ENCODE data around the gene DLG1.

DLG1 gene

GRCh38 chr3:197125636-197126035 is 172.8 kb downstream of the DLG1 start:
- no peaks in the 10 kb centered on the region for H3K27me3 ChIP-seq (replicated peaks; ENCODE audit: insufficient read depth, low read length)
- no peaks in the 10 kb centered on the region; the same call in 1 of the 2 replicates for H3K36me3 ChIP-seq (replicated peaks; ENCODE audit: insufficient read depth, low read length)
- no peaks in the 10 kb centered on the region for H3K9me3 ChIP-seq (replicated peaks; ENCODE audit: insufficient read depth, low read length)
- no peak for DNase-seq
- no peak overlapping the region for H3K9ac ChIP-seq (ENCODE audit: low read length)
- no peaks in the 10 kb centered on the region for H3K79me2 ChIP-seq (ENCODE audit: low read length)
- H3K27ac ChIP-seq (ENCODE audit: low read length), result no peak overlapping the region
- H2AFZ ChIP-seq (ENCODE audit: low read length), result no peak overlapping the region
- H3K9me2 ChIP-seq (replicated peaks; ENCODE audit: insufficient read depth, low read length), result no peaks in the 10 kb centered on the region
- H4K20me1 ChIP-seq (ENCODE audit: insufficient read depth, low read length), result no peaks in the 10 kb centered on the region
- TF ChIP-seq EZH2phosphoT487 (IDR thresholded peaks at IDR 0.05; ENCODE audit: low read length) (no peak), CTCF (IDR thresholded peaks at IDR 0.05; ENCODE audit: low read length) (no peak), EZH2 (optimal IDR thresholded peaks at IDR 0.05; ENCODE audit: low read depth, low read length) (no peak)
- H3K4me2 ChIP-seq (ENCODE audit: low read depth, low read length), result no peak overlapping the region
- no peaks in the 10 kb centered on the region for H3K4me1 ChIP-seq (ENCODE audit: low read length)
- H3K4me3 ChIP-seq (ENCODE audit: low read length), result no peak overlapping the region
- H3F3A ChIP-seq (ENCODE audit: insufficient read depth, low read length), result no peaks in the 10 kb centered on the region

GRCh38 chr3:197124713-197125112 is 173.7 kb downstream of the DLG1 start:
- Histone ChIP-seq H3K9me2 (replicated peaks; ENCODE audit: insufficient read depth, low read length) (no peaks in the 10 kb centered on the region), H3K27me3 (replicated peaks; ENCODE audit: insufficient read depth, low read length) (no peaks in the 10 kb centered on the region), H3K27ac (ENCODE audit: low read length) (no peak overlapping the region), H4K20me1 (ENCODE audit: insufficient read depth, low read length) (no peaks in the 10 kb centered on the region), H3K79me2 (ENCODE audit: low read length) (no peaks in the 10 kb centered on the region), H3K4me1 (ENCODE audit: low read length) (no peaks in the 10 kb centered on the region), H3F3A (ENCODE audit: insufficient read depth, low read length) (no peaks in the 10 kb centered on the region), H3K9me3 (replicated peaks; ENCODE audit: insufficient read depth, low read length) (no peaks in the 10 kb centered on the region), H3K4me3 (ENCODE audit: low read length) (no peak overlapping the region), H3K4me2 (ENCODE audit: low read depth, low read length) (no peak overlapping the region), H3K9ac (ENCODE audit: low read length) (no peak overlapping the region), H2AFZ (ENCODE audit: low read length) (no peak overlapping the region), H3K36me3 (replicated peaks; ENCODE audit: insufficient read depth, low read length) (no peaks in the 10 kb centered on the region)
- DNase-seq, result no peak
- TF ChIP-seq CTCF (IDR thresholded peaks at IDR 0.05; ENCODE audit: low read length) (no peak), EZH2 (optimal IDR thresholded peaks at IDR 0.05; ENCODE audit: low read depth, low read length) (no peak), EZH2phosphoT487 (IDR thresholded peaks at IDR 0.05; ENCODE audit: low read length) (no peak)

- Histone ChIP-seq H3K4me1 (ENCODE audit: low read length) (no peaks in the 10 kb centered on the region), H3K9me2 (replicated peaks; ENCODE audit: insufficient read depth, low read length) (no peaks in the 10 kb centered on the region), H3K9ac (ENCODE audit: low read length) (no peak overlapping the region), H3K36me3 (replicated peaks; ENCODE audit: insufficient read depth, low read length) (no peaks in the 10 kb centered on the region), H3K79me2 (ENCODE audit: low read length) (no peaks in the 10 kb centered on the region), H3K27ac (ENCODE audit: low read length) (no peak overlapping the region), H3K9me3 (replicated peaks; ENCODE audit: insufficient read depth, low read length) (no peaks in the 10 kb centered on the region), H3K4me2 (ENCODE audit: low read depth, low read length) (no peak overlapping the region), H2AFZ (ENCODE audit: low read length) (no peak overlapping the region), H3F3A (ENCODE audit: insufficient read depth, low read length) (no peaks in the 10 kb centered on the region), H3K27me3 (replicated peaks; ENCODE audit: insufficient read depth, low read length) (no peaks in the 10 kb centered on the region), H3K4me3 (ENCODE audit: low read length) (no peak overlapping the region), H4K20me1 (ENCODE audit: insufficient read depth, low read length) (no peaks in the 10 kb centered on the region)
- TF ChIP-seq EZH2 (optimal IDR thresholded peaks at IDR 0.05; ENCODE audit: low read depth, low read length), result no peak
- TF ChIP-seq CTCF (IDR thresholded peaks at IDR 0.05; ENCODE audit: low read length), result no peak
- TF ChIP-seq EZH2phosphoT487 (IDR thresholded peaks at IDR 0.05; ENCODE audit: low read length), result no peak
- DNase-seq, result no peak
Observed at GRCh38 chr3:197122394-197122793, 176.0 kb downstream of the DLG1 start.

Measured in MM.1S (cell line).